ENCODE measurements around the gene PRKN.

The PRKN gene

GRCh38 chr6:162385980-162386379 is 341.6 kb downstream of the PRKN start:
- no peaks in the 10 kb centered on the region for H3K79me2 ChIP-seq (ENCODE audit: insufficient read depth, low read length)
- no peaks in the 10 kb centered on the region for H3K9me3 ChIP-seq (ENCODE audit: insufficient read depth, low read length, severe bottlenecking)
- no peak overlapping the region for H3K4me3 ChIP-seq (ENCODE audit: low read depth in 1 of 2, low read length in 2 of 2)
- H3K4me2 ChIP-seq (ENCODE audit: insufficient read depth, low read length) = no peak overlapping the region
- no peaks in the 10 kb centered on the region for H3K36me3 ChIP-seq (ENCODE audit: insufficient read depth, low read length)
- no peak overlapping the region for H2AFZ ChIP-seq (ENCODE audit: low read depth, low read length)
- H3K9ac ChIP-seq (ENCODE audit: low read depth, low read length) = no peak overlapping the region
- DNase-seq (no peak), ATAC-seq (ENCODE audit: insufficient read depth, low read depth) (no peak)
- no peaks in the 10 kb centered on the region for H3K27me3 ChIP-seq (ENCODE audit: insufficient read depth, low read length, poor library complexity)
- no peaks in the 10 kb centered on the region for H3K4me1 ChIP-seq (ENCODE audit: insufficient read depth, low read length)
- TF ChIP-seq CTCF (IDR thresholded peaks at IDR 0.05; ENCODE audit: borderline replicate concordance, extremely low read depth, low read length, poor library complexity, severe bottlenecking) (no peak), EZH2 (IDR thresholded peaks at IDR 0.05; ENCODE audit: borderline replicate concordance, low read depth, low read length, severe bottlenecking) (no peak)
- H4K20me1 ChIP-seq (ENCODE audit: insufficient read depth, low read length) = no peaks in the 10 kb centered on the region
- no peak overlapping the region for H3K27ac ChIP-seq (ENCODE audit: low read length)

- no peak overlapping the region for H2AFZ ChIP-seq (ENCODE audit: low read depth, low read length)
- TF ChIP-seq EZH2 (IDR thresholded peaks at IDR 0.05; ENCODE audit: borderline replicate concordance, low read depth, low read length, severe bottlenecking) (no peak), CTCF (IDR thresholded peaks at IDR 0.05; ENCODE audit: borderline replicate concordance, extremely low read depth, low read length, poor library complexity, severe bottlenecking) (no peak)
- H3K4me2 ChIP-seq (ENCODE audit: insufficient read depth, low read length) = no peak overlapping the region
- H3K9ac ChIP-seq (ENCODE audit: low read depth, low read length) = no peak overlapping the region
- DNase-seq (no peak), ATAC-seq (ENCODE audit: insufficient read depth, low read depth) (no peak)
- no peak overlapping the region for H3K27ac ChIP-seq (ENCODE audit: low read length)
- H3K27me3 ChIP-seq (ENCODE audit: insufficient read depth, low read length, poor library complexity) = no peaks in the 10 kb centered on the region
- H3K4me3 ChIP-seq (ENCODE audit: low read depth in 1 of 2, low read length in 2 of 2) = no peak overlapping the region
- no peaks in the 10 kb centered on the region for H4K20me1 ChIP-seq (ENCODE audit: insufficient read depth, low read length)
- H3K9me3 ChIP-seq (ENCODE audit: insufficient read depth, low read length, severe bottlenecking) = no peaks in the 10 kb centered on the region
- H3K79me2 ChIP-seq (ENCODE audit: insufficient read depth, low read length) = no peaks in the 10 kb centered on the region
- H3K4me1 ChIP-seq (ENCODE audit: insufficient read depth, low read length) = no peaks in the 10 kb centered on the region
- H3K36me3 ChIP-seq (ENCODE audit: insufficient read depth, low read length) = no peaks in the 10 kb centered on the region
Measured at GRCh38 chr6:162379757-162380409, 347.7 kb downstream of the PRKN start.

DNA sequence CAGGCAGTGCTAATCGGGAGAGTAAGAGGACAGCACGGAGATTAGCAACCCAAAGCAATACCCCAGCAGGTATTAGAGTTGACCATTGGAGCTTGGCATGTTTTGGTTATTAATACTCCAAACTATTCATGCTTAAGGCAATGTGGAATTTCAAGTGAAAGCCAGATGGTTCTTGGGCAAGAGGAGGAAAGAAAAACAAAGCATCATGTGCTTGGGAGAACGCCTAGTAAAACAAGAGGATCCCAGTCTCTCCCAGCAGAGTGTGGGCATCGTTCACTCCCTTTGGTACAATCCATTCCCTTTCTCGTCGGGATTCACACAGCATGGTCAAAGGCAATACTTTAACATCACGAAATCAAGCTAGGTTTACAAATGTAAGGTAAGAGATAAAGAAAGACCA is 349.8 kb downstream of the PRKN start:
- Histone ChIP-seq H4K20me1 (ENCODE audit: insufficient read depth, low read length) (no peaks in the 10 kb centered on the region), H3K27me3 (ENCODE audit: insufficient read depth, low read length, poor library complexity) (no peaks in the 10 kb centered on the region), H3K4me3 (ENCODE audit: low read depth in 1 of 2, low read length in 2 of 2) (no peak overlapping the region), H2AFZ (ENCODE audit: low read depth, low read length) (no peak overlapping the region), H3K27ac (ENCODE audit: low read length) (no peak overlapping the region), H3K4me2 (ENCODE audit: insufficient read depth, low read length) (no peak overlapping the region), H3K36me3 (ENCODE audit: insufficient read depth, low read length) (no peaks in the 10 kb centered on the region), H3K79me2 (ENCODE audit: insufficient read depth, low read length) (no peaks in the 10 kb centered on the region), H3K9ac (ENCODE audit: low read depth, low read length) (no peak overlapping the region), H3K9me3 (ENCODE audit: insufficient read depth, low read length, severe bottlenecking) (no peaks in the 10 kb centered on the region), H3K4me1 (ENCODE audit: insufficient read depth, low read length) (no peaks in the 10 kb centered on the region)
- no peak for DNase-seq
- no peak for ATAC-seq (ENCODE audit: insufficient read depth, low read depth)
- TF ChIP-seq CTCF (IDR thresholded peaks at IDR 0.05; ENCODE audit: borderline replicate concordance, extremely low read depth, low read length, poor library complexity, severe bottlenecking) (no peak), EZH2 (IDR thresholded peaks at IDR 0.05; ENCODE audit: borderline replicate concordance, low read depth, low read length, severe bottlenecking) (no peak)

Measured in DND-41 (cell line).